Uterus (tissue), 2 donors: ENCODE measurements around the gene SNRPF.

Source experiments
- POLR2A ChIP-seq, 2 donors: fragments of 450-650 bp; IDR thresholded peaks; one replicate each; pipeline ENCODE4 v1.6.1; 2016; ENCODE audit warnings: antibody characterized with exemption in 2 of 2, mild to moderate bottlenecking in 1 of 2, moderate library complexity in 1 of 2
- TF ChIP-seq, protein P1 (sequence below), 4 experiments: fragments of 200-600 bp in 2 of 4; fragments of 450-650 bp in 2 of 4; sonication (generic) in 2 of 4; IDR thresholded peaks; one replicate each; pipeline ENCODE4 v1.5.1; 2016 to 2019; ENCODE audit warnings: antibody characterized with exemption in 4 of 4, mild to moderate bottlenecking in 2 of 4, moderate library complexity in 1 of 4

- TF ChIP-seq, protein P1, sequence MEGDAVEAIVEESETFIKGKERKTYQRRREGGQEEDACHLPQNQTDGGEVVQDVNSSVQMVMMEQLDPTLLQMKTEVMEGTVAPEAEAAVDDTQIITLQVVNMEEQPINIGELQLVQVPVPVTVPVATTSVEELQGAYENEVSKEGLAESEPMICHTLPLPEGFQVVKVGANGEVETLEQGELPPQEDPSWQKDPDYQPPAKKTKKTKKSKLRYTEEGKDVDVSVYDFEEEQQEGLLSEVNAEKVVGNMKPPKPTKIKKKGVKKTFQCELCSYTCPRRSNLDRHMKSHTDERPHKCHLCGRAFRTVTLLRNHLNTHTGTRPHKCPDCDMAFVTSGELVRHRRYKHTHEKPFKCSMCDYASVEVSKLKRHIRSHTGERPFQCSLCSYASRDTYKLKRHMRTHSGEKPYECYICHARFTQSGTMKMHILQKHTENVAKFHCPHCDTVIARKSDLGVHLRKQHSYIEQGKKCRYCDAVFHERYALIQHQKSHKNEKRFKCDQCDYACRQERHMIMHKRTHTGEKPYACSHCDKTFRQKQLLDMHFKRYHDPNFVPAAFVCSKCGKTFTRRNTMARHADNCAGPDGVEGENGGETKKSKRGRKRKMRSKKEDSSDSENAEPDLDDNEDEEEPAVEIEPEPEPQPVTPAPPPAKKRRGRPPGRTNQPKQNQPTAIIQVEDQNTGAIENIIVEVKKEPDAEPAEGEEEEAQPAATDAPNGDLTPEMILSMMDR (IDR thresholded peaks at IDR 0.05), result no peak
- TF ChIP-seq POLR2A (IDR thresholded peaks at IDR 0.05), result no peak
Observed at GRCh38 chr12:95908573-95908972, 49.8 kb downstream of the SNRPF start.
